PC-9 (cell line): Measurements from ENCODE around the gene BAD. TPM values are rescaled to one million over a fixed set of nuclear protein-coding genes. Genes with fewer than 3 reads are reported as not detected.

Experiments used
- BruUV-seq: library from RNA; stranded (reverse); fragments of 400-500 nt; replicated peaks from 2 replicates; lab custom pipeline; 2021; lab: Mats Ljungman, UMichigan
- CTCF ChIA-PET: fragments of 300-600 bp; sonication (Branson Sonifier 250); formaldehyde crosslinking; loops from one replicate; lab custom pipeline; 2022; ENCODE audit warnings: antibody characterized with exemption; lab: Charles Lee
- POLR2A ChIA-PET: fragments of 300-600 bp; sonication (Branson Sonifier 250); formaldehyde crosslinking; loops from one replicate; lab custom pipeline; 2022; ENCODE audit warnings: antibody characterized with exemption; ENCODE audit not compliant: unreplicated experiment; lab: Charles Lee
- DNase-seq, 2 experiments: peaks; one replicate each; pipeline versions ENCODE4 v3.0.0 to v3.0.0-alpha.2; 2015 to 2022; ENCODE audit warnings: mixed read lengths in 1 of 2
- H2AFZ ChIP-seq: fragments of 200-600 bp; sonication (generic); 2 replicates; pipeline ENCODE4 v1.8.1; 2017; ENCODE audit warnings: antibody characterized with exemption
- H3F3A ChIP-seq: fragments of 200-600 bp; sonication (generic); 2 replicates; pipeline ENCODE4 v1.8.1; 2017; ENCODE audit warnings: antibody characterized with exemption, mild to moderate bottlenecking, low read depth; ENCODE audit not compliant: insufficient read depth
- H3K27ac ChIP-seq: fragments of 200-600 bp; sonication (generic); 2 replicates; pipeline ENCODE4 v1.6.1; 2016; ENCODE audit warnings: mixed run types
- H3K27me3 ChIP-seq: fragments of 200-600 bp; sonication (generic); 2 replicates; pipeline ENCODE4 v1.6.1; 2016; ENCODE audit warnings: low read depth, mixed run types; ENCODE audit not compliant: insufficient read depth
- H3K36me3 ChIP-seq: fragments of 200-600 bp; sonication (generic); 2 replicates; pipeline ENCODE4 v1.6.1; 2016; ENCODE audit warnings: low read depth, mixed run types
- H3K4me1 ChIP-seq: fragments of 200-600 bp; sonication (generic); replicated peaks from 2 replicates; pipeline ENCODE4 v1.6.1; 2016; ENCODE audit warnings: mixed run types; ENCODE audit not compliant: insufficient read depth
- H3K4me2 ChIP-seq: fragments of 200-600 bp; sonication (generic); 2 replicates; pipeline ENCODE4 v1.6.1; 2017; ENCODE audit warnings: mixed run types
- H3K4me3 ChIP-seq: fragments of 200-600 bp; sonication (generic); 2 replicates; pipeline ENCODE4 v1.6.1; 2016; ENCODE audit warnings: mixed run types
- H3K79me2 ChIP-seq: fragments of 200-600 bp; sonication (generic); 2 replicates; pipeline ENCODE4 v1.6.1; 2017; ENCODE audit warnings: low read depth, mixed run types
- H3K9me2 ChIP-seq: fragments of 200-600 bp; sonication (generic); 2 replicates; pipeline ENCODE4 v1.8.1; 2017; ENCODE audit warnings: mild to moderate bottlenecking; ENCODE audit not compliant: insufficient read depth
- H3K9me3 ChIP-seq: fragments of 200-600 bp; sonication (generic); 2 replicates; pipeline ENCODE4 v1.8.1; 2016; ENCODE audit warnings: low read depth; ENCODE audit not compliant: insufficient read depth
- H4K20me1 ChIP-seq: fragments of 200-600 bp; sonication (generic); 2 replicates; pipeline ENCODE4 v1.8.1; 2017; ENCODE audit not compliant: insufficient read depth
- CTCF ChIP-seq: fragments of 200-600 bp; sonication (generic); conservative IDR thresholded peaks from 2 replicates; pipeline ENCODE4 v1.6.1; 2017; ENCODE audit warnings: mixed run types, antibody characterized with exemption, mild to moderate bottlenecking, moderate library complexity
- EZH2 ChIP-seq: fragments of 200-600 bp; sonication (generic); IDR thresholded peaks from 2 replicates; pipeline ENCODE4 v1.8.0; 2017; ENCODE audit warnings: antibody characterized with exemption, low read depth
- intact Hi-C: fragments of 100-400 bp; cut with micrococcal nuclease; formaldehyde crosslinking; loops from one replicate; pipeline ENCODE4 v1.10.0; 2022; ENCODE audit not compliant: unreplicated experiment
- total RNA-seq: library from RNA; stranded (reverse); gene quantifications from 2 replicates; pipeline ENCODE4 v1.2.3, GENCODE V29; 2021

The BAD gene
- total RNA-seq, 1 experiment from 2014 or later = 94.3 TPM

- H3K36me3 ChIP-seq = peaks cover 14% of the 10 kb centered on the region; the same call in 1 of the 2 replicates
- POLR2A ChIA-PET = no interaction called here
Observed at GRCh38 chr11:64260147-64260708, 24.2 kb downstream of the BAD start.

DNA sequence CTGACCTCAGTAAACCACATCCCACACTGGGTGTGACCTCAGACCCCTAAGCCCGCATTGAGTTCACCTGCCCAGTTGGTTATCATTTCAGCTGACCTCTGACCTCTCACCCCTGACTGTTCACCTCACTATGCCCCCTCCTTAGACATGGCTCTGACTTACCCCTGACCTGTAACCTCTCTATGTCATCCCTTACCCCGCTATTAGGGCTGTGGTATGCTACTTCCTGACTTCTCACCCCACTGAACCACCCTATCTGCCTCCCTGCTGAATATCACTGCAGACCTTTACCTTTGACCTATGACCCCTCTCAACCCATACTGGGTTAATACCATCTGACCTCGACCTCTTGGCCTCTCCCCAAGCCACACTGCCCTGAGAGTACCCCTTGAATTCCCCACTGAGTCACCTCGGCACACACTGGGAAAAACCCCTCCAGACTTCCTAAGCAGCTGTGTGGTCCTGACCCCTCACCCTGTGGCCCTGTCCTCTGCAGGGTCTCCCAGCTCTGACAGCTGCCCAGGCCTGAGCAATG lies 24.9 kb downstream of the BAD start:
- Histone ChIP-seq H3K27ac (no peak overlapping the region), H3K27me3 (no peaks in the 10 kb centered on the region), H3K4me2 (no peak overlapping the region), H3F3A (peaks cover 6% of the 10 kb centered on the region; the same call in 1 of the 2 replicates), H3K79me2 (no peaks in the 10 kb centered on the region), H3K4me1 (no peaks in the 10 kb centered on the region), H3K9me2 (no peaks in the 10 kb centered on the region), H4K20me1 (peaks cover 4% of the 10 kb centered on the region; the same call in 1 of the 2 replicates), H3K36me3 (peaks cover 14% of the 10 kb centered on the region; the same call in 1 of the 2 replicates), H2AFZ (no peak overlapping the region), H3K9me3 (no peaks in the 10 kb centered on the region), H3K4me3 (no peak overlapping the region)
- intact Hi-C loops = no loop called here
- BruUV-seq = no TSS peak
- CTCF ChIA-PET = no interaction called here
- DNase-seq = peak in 1 of 2 experiments; percentile 6
- no peak for TF ChIP-seq CTCF
- no peak for TF ChIP-seq EZH2
- POLR2A ChIA-PET = no interaction called here

More at GRCh38 chr11:64260147-64260708, 24.2 kb downstream of the BAD start:
- H3K79me2 ChIP-seq = no peaks in the 10 kb centered on the region
- no peaks in the 10 kb centered on the region for H3K9me3 ChIP-seq
- peaks cover 6% of the 10 kb centered on the region; the same call in 1 of the 2 replicates for H3F3A ChIP-seq
- BruUV-seq = no TSS peak
- H3K27me3 ChIP-seq = no peaks in the 10 kb centered on the region
- H3K4me2 ChIP-seq = no peak overlapping the region
- no peaks in the 10 kb centered on the region for H4K20me1 ChIP-seq
- CTCF ChIA-PET = interaction anchor here (0.7 kb wide), 1 partner anchor 23 kb away, joined by 3 read pairs; no protein-coding TSS in a partner anchor
- H3K4me3 ChIP-seq = no peak overlapping the region
- H3K27ac ChIP-seq = no peak overlapping the region
- H3K9me2 ChIP-seq = no peaks in the 10 kb centered on the region
- no peaks in the 10 kb centered on the region for H3K4me1 ChIP-seq
- H2AFZ ChIP-seq = no peak overlapping the region
- intact Hi-C loops = no loop called here
- TF ChIP-seq EZH2 (no peak), CTCF (no peak)
- DNase-seq = peak in 1 of 2 experiments; percentile 31

DNA sequence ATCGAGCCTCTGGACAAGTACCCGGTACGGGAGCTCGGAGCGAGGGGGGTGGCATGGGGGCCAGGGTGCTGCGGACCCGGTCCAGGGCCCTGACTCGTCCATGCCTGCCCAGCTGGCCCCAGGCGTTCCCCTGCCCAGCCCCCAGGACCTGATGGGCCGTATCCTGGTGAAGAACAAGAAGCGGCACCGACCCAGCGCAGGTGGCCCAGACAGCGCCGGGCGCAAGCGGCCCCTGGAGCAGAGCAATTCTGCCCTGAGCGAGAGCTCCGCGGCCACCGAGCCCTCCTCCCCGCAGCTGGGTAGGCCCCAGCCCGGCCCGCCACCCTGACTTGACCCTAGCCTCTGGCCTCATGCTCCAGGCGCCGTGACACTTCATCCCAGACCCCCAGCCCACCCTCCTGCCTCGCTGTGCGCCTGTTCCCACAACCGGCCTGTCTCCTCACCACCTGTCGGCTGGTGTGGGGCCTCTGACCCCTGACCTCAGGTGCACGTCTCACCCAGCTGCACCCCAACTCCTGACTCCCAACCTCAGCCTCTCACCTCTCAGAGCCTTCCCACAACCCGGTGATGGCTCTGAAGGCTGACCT lies 25.4 kb downstream of the BAD start:
- peaks cover 6% of the 10 kb centered on the region; the same call in 1 of the 2 replicates for H3F3A ChIP-seq
- H3K4me2 ChIP-seq = no peak overlapping the region
- ChIA-PET POLR2A (no interaction called here), CTCF (no interaction called here)
- no peak for DNase-seq
- H4K20me1 ChIP-seq = peaks cover 4% of the 10 kb centered on the region; the same call in 1 of the 2 replicates
- intact Hi-C loops = no loop called here
- no peaks in the 10 kb centered on the region for H3K79me2 ChIP-seq
- peaks cover 14% of the 10 kb centered on the region; the same call in 1 of the 2 replicates for H3K36me3 ChIP-seq
- BruUV-seq = no TSS peak
- H2AFZ ChIP-seq = no peak overlapping the region
- H3K9me3 ChIP-seq = no peaks in the 10 kb centered on the region
- no peak overlapping the region for H3K4me3 ChIP-seq
- no peaks in the 10 kb centered on the region for H3K27me3 ChIP-seq
- TF ChIP-seq EZH2 = no peak
- TF ChIP-seq CTCF = no peak
- no peaks in the 10 kb centered on the region for H3K9me2 ChIP-seq
- H3K27ac ChIP-seq = no peak overlapping the region
- H3K4me1 ChIP-seq = no peaks in the 10 kb centered on the region
